GOT3 (cell line): ENCODE results near the gene MEDAG.

ENCODE experiments used
- DNase-seq: peaks from one replicate; lab custom pipeline; 2025; ENCODE audit warnings: mixed read lengths; lab: John Stamatoyannopoulos, UW

The MEDAG gene

GRCh38 chr13:30957258-30957943 is 51.3 kb downstream of the MEDAG start:
- DNase-seq = no peak

- DNase-seq = no peak
Measured at GRCh38 chr13:30959678-30960077, 53.6 kb downstream of the MEDAG start.

- DNase-seq = no peak
Measured at GRCh38 chr13:30963791-30964190, 57.7 kb downstream of the MEDAG start.

GRCh38 chr13:30965380-30965779 is 59.3 kb downstream of the MEDAG start:
- DNase-seq = no peak

GRCh38 chr13:30966101-30966500 is 60.0 kb downstream of the MEDAG start:
- DNase-seq = no peak

- no peak for DNase-seq
Measured at GRCh38 chr13:30968846-30969245, 62.8 kb downstream of the MEDAG start.

- no peak for DNase-seq
Measured at GRCh38 chr13:30971575-30971974, 65.5 kb downstream of the MEDAG start.

GRCh38 chr13:30972888-30973377 is 66.9 kb downstream of the MEDAG start:
- no peak for DNase-seq

- no peak for DNase-seq
Measured at GRCh38 chr13:30974350-30974749, 68.3 kb downstream of the MEDAG start.
